SIG-M5 (cell line): ENCODE data around the gene CPEB3.
"Not testable (repeated sequence)": the region's sequence is repeated elsewhere in the genome, so short reads cannot be mapped to it uniquely, and the experiment has no call there.

Source experiments
- DNase-seq: peaks from one replicate; lab custom pipeline; 2025; lab: John Stamatoyannopoulos, UW

The CPEB3 gene

GRCh38 chr10:92031580-92031979 lies 259.3 kb downstream of the CPEB3 start:
- DNase-seq, result no peak

- DNase-seq, result no peak
These were observed 263.7 kb downstream of the CPEB3 start for GRCh38 chr10:92027141-92027540.

- DNase-seq, result not testable (repeated sequence)
These were observed 265.5 kb downstream of the CPEB3 start for GRCh38 chr10:92025340-92025739.

GRCh38 chr10:92024700-92025099 lies 266.2 kb downstream of the CPEB3 start:
- DNase-seq, result no peak

GRCh38 chr10:92014620-92015019 lies 276.3 kb downstream of the CPEB3 start:
- no peak for DNase-seq

GRCh38 chr10:92011560-92012214 lies 279.2 kb downstream of the CPEB3 start:
- no peak for DNase-seq

GRCh38 chr10:92010047-92010735 lies 280.7 kb downstream of the CPEB3 start:
- no peak for DNase-seq

- DNase-seq, result no peak
These were observed 281.4 kb downstream of the CPEB3 start for GRCh38 chr10:92009445-92009844.

GRCh38 chr10:92005978-92006377 lies 284.9 kb downstream of the CPEB3 start:
- DNase-seq, result no peak

- no peak for DNase-seq
These were observed 287.6 kb downstream of the CPEB3 start for GRCh38 chr10:92003258-92003657.

GRCh38 chr10:92001995-92002394 lies 288.9 kb downstream of the CPEB3 start:
- DNase-seq, result no peak

- no peak for DNase-seq
These were observed 289.3 kb downstream of the CPEB3 start for GRCh38 chr10:92001581-92001980.
